ENCODE measurements around the gene RGS3. TPM values are rescaled to one million over a fixed set of nuclear protein-coding genes. Genes with fewer than 3 reads are reported as not detected.

The RGS3 gene
- total RNA-seq, 1 donor from 2014 or later: 158 TPM

DNA sequence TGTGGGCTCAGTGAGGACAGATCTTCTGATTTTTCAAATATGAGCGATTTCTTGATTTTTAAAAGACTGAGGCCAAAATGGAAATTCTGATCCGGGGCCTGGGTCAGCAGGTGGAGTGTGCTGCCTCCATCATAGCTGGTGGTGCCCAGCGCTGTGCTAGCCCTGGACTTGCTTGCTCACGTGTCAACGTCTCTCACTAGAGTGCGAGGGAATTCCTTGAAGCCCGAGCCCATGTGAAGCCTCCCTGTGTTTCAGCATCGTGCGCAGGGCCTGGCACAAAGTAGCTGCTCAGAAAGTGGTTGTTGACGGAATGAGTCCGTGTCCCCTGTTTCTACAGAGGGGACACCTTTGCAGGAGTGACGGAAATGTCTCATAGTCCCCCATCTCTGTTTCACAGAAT lies 50.5 kb downstream of the RGS3 start:
- DNase-seq (ENCODE audit: low read depth): no peak
- TF ChIP-seq, protein P1, sequence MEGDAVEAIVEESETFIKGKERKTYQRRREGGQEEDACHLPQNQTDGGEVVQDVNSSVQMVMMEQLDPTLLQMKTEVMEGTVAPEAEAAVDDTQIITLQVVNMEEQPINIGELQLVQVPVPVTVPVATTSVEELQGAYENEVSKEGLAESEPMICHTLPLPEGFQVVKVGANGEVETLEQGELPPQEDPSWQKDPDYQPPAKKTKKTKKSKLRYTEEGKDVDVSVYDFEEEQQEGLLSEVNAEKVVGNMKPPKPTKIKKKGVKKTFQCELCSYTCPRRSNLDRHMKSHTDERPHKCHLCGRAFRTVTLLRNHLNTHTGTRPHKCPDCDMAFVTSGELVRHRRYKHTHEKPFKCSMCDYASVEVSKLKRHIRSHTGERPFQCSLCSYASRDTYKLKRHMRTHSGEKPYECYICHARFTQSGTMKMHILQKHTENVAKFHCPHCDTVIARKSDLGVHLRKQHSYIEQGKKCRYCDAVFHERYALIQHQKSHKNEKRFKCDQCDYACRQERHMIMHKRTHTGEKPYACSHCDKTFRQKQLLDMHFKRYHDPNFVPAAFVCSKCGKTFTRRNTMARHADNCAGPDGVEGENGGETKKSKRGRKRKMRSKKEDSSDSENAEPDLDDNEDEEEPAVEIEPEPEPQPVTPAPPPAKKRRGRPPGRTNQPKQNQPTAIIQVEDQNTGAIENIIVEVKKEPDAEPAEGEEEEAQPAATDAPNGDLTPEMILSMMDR (IDR thresholded peaks at IDR 0.05; ENCODE audit: insufficient read depth, low read length, poor library complexity, severe bottlenecking): no peak
- Histone ChIP-seq H3K4me3 (ENCODE audit: low read depth, low read length) (no peak overlapping the region), H3K27me3 (ENCODE audit: control insufficient read depth, insufficient read depth, low read length) (no peaks in the 10 kb centered on the region), H3K36me3 (ENCODE audit: control insufficient read depth, insufficient read depth, low read length) (peaks cover 4% of the 10 kb centered on the region)

DNA sequence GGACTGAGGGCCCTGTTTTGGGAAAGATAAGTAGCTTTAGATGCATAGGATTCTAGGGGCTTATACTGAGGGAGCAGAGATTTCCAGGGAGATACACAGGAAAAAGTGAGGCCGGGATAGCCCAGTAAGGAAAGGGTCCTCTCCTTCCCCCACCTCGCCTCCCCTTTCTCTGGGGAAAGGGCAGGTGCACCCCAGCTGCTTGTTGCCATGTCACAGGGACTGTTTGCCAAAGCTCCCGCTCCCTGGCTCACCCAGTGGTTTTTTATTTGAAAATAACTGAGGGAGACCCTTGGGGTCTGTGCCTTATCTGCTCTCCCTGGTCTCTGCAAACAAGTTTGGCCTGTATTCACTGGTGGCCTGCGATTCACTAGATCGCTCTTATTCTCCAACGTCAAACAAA lies 51.2 kb downstream of the RGS3 start:
- Histone ChIP-seq H3K27me3 (ENCODE audit: control insufficient read depth, insufficient read depth, low read length) (no peaks in the 10 kb centered on the region), H3K4me3 (ENCODE audit: low read depth, low read length) (no peak overlapping the region), H3K36me3 (ENCODE audit: control insufficient read depth, insufficient read depth, low read length) (peaks cover 4% of the 10 kb centered on the region)
- no peak for DNase-seq (ENCODE audit: low read depth)
- TF ChIP-seq, protein P1 (IDR thresholded peaks at IDR 0.05; ENCODE audit: insufficient read depth, low read length, poor library complexity, severe bottlenecking): no peak

DNA sequence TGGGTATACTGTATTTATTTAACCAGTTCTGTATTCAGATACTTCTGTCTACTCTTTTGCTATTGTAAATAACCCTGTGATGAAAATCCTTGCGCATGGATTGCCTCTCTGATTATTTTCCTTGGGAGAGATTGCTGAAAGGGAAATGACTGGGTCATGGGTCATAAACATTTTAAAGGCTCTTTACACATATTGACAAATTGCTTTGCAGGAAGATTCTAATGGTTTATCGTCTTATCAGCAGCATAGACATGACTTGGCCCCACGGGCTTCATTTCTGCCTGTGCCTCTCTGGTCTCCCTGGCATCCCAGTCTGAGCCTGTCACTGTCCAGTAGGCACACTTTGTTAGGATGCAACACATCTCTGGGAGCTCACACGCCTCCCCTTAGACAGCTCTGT lies 52.3 kb downstream of the RGS3 start:
- TF ChIP-seq, protein P1 (IDR thresholded peaks at IDR 0.05; ENCODE audit: insufficient read depth, low read length, poor library complexity, severe bottlenecking): no peak
- Histone ChIP-seq H3K4me3 (ENCODE audit: low read depth, low read length) (no peak overlapping the region), H3K36me3 (ENCODE audit: control insufficient read depth, insufficient read depth, low read length) (peaks cover 4% of the 10 kb centered on the region), H3K27me3 (ENCODE audit: control insufficient read depth, insufficient read depth, low read length) (no peaks in the 10 kb centered on the region)
- no peak for DNase-seq (ENCODE audit: low read depth)

DNA sequence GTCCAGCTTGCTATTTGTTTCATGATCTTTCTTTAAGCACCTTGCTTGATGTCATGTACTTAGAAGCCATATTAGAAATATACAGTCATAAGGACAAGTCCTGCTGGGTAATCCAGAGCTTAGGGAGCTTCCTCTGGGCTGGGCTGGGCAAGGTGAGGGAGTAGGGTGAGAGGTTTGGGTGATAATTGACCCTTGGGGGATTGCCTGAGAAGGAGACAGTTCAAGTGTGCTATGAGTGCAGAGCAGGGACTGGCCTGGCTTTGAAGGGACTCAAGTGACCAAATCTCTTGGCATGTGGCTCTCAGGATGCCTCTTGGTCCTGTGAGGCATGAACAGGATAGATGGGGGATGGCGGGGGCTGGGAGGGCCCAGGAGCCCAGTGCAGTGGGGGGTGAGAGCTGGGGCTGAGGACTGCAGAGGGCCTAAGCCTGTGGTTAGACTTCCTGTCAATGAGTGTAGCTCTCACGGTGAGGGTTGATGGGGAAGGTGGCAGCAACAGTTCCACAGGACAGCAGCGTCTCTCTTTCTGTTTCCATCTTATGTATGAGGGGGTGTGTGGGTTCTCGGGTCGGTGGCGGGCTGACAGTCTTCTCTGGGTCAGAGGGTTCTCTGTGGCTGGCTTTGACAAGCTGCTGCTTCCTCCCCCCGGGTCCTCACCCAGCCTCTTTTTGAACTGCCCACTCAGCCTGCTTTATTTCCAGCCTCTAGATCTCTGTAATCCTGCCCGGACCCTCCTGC lies 53.5 kb downstream of the RGS3 start:
- no peak overlapping the region for H3K4me3 ChIP-seq (ENCODE audit: low read depth, low read length)
- no peaks in the 10 kb centered on the region for H3K27me3 ChIP-seq (ENCODE audit: control insufficient read depth, insufficient read depth, low read length)
- peaks cover 4% of the 10 kb centered on the region for H3K36me3 ChIP-seq (ENCODE audit: control insufficient read depth, insufficient read depth, low read length)
- TF ChIP-seq, protein P1 (IDR thresholded peaks at IDR 0.05; ENCODE audit: insufficient read depth, low read length, poor library complexity, severe bottlenecking): no peak
- no peak for DNase-seq (ENCODE audit: low read depth)

DNA sequence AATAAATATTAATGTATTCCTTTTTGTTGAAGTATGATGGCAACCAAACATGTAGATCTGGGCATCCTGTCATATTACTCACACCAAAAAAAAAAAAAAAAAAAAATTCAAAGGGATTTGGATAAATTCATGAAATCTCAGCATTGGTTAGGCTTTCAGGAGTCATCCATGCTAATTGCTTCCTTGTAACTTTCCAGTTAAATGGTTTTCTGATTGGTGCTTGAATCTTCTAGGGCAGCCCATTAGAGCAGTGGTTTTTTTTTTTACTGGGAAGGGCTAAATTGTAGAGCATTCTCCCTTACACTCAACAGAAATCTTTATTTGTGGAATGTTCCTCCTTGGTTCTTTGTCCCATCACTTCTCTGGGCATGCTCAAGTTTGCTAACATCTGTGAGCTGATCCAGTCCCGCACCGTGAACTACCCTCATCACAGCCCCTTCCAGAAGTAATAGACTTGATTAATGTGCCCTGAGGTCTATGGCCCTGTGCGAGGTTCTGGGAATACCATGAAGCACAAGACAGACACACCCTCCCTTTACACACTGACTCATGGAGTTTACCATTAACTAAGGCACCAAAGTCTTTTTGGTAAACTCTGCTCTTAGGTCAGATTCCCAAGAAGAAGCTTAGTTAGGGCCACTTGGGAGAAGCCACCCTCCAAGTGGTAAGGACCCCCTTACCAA lies 56.0 kb downstream of the RGS3 start:
- TF ChIP-seq, protein P1 (IDR thresholded peaks at IDR 0.05; ENCODE audit: insufficient read depth, low read length, poor library complexity, severe bottlenecking): no peak
- peak; percentile 95 for DNase-seq (ENCODE audit: low read depth)
- Histone ChIP-seq H3K27me3 (ENCODE audit: control insufficient read depth, insufficient read depth, low read length) (no peaks in the 10 kb centered on the region), H3K36me3 (ENCODE audit: control insufficient read depth, insufficient read depth, low read length) (no peaks in the 10 kb centered on the region), H3K4me3 (ENCODE audit: low read depth, low read length) (no peak overlapping the region)

Data from kidney epithelial cell (primary cell).